ENCODE data around the gene TBC1D30.
A peak's percentile ranks its signal among the peaks of the same experiment; 100 is the strongest.

TBC1D30 gene

DNA sequence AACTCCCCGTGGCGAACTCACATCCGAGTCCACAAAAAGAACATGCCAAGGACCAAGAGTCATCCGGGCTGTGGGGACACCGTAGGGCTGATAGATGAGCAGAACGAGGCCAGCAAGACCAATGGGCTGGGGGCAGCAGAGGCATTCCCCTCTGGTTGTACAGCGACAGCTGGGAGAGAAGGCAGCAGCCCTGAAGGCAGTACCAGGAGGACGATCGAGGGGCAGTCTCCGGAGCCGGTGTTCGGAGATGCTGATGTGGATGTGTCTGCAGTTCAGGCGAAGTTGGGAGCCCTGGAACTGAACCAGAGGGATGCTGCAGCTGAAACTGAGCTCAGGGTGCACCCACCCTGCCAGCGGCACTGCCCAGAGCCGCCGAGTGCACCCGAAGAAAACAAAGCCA lies 50.7 kb downstream of the TBC1D30 start:
- no peak for DNase-seq

DNA sequence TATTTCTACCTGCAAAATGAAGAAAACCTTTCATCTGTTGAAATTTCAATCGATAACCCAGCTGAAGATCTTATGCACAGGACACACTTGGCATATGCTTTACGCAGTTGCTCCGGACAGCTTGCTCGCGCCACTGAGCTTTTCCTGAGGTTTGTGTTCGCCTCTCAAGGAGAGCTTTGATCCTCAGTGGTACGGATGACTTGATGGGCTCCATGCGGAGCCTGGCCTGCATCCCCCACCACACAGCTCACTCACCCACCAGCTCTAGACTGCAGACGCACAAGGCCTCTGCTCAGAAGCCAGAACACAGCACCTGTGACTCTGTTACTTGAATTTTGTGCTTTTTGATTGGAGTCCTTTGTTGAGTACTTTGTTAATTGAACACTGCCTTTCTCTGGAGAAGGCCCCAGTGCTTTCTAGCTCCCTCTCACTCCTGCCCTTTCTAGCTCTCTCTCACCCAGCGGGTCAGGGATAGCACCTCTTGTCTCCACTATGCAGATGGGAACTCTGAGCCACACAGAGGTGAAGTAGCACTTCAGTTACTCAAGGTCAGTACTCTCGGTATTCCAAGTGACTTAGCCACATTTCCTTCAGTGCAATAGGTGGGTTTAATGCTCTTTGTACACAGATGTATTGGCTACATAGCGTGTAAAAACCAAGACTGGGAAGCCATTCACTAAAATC lies 52.1 kb downstream of the TBC1D30 start:
- no peak for DNase-seq

DNA sequence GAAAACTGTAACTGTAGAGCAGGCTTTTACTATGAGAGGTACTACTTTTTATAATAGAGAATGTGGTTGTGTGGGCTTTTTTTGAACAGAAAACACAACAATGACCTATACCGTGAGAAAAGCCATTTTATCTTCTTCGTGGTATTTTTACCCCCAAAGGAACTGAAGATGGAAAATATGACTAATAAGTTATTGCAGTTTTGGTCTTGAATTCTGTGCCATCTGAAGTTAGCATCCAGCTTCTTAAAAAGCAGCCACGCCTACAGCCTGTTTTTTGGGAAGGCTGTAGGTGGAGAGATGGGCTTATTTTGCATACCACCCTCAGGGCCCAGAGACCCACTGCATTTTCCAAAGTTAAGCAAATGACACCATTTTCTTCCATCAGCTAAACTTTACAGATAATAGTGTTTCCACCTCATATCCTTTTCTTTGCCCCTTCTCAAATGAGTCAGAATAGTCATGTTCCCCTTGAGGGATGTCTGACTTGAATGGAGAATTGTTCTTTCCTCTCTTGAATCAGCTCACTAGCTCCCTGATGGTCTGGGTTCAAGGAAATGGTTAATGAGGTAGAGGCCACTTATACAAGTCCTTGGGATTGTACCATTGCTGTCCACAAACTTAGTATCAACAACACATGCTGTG lies 53.0 kb downstream of the TBC1D30 start:
- DNase-seq = no peak

DNA sequence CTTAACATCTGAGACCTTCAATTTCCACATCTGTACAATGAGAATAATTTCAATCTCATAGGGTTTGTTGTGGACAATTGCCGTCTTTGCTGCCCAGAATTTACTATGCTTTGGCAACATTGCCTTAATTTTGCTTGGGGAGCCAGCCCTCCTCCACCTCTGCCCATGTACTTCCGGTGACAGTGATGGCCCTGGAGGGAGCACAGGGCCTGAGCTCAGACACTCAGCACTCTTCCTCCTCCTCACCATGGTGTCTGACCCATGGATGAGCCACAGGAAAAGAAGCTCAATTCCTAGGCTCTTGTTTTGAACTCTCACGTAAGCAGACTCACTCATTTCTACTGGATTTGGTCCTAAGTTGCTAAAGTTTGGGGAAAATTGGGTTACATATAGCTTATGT lies 58.2 kb downstream of the TBC1D30 start:
- no peak for DNase-seq

DNA sequence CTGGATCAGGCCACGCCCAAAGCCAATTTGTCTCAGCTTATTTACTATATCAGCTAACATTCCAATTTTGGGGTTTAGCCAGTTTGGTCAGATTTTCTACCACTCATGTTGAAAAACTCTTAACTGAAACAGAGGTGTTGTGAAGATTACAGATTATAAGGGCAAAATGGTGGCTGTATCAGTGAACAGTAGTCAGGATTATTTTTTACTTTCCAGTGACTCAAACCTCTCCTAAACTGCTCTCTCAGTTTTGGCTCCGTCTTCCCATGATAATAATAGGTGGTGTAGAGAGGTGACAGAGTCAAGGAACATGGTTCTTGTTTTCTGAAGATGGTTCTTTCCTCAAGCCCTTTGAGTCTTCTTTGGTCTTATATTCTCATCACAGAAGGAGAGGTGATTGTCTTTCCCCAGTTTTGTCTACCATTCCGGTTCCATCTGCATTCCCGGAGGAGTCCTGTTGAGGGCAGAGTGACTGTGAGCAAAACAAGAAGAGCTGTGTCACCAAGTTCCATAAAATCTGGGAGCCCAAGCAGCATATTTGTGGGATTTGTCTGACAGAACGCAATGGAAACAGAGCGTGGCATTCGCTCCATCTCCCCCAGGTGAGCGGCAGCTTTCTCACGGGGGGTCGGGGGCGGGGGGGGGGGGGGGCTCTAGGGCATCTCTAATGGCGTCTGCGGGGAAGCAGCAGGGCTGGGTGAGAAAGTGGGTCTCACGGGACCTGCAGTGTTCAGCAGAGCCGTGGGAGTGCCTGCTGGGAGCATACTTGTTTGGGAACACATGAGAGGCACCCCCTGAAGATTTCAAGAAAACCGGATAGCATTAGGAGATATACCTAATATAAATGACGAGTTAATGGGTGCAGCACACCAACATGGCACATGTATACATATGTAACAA lies 59.1 kb downstream of the TBC1D30 start:
- DNase-seq = no peak

DNA sequence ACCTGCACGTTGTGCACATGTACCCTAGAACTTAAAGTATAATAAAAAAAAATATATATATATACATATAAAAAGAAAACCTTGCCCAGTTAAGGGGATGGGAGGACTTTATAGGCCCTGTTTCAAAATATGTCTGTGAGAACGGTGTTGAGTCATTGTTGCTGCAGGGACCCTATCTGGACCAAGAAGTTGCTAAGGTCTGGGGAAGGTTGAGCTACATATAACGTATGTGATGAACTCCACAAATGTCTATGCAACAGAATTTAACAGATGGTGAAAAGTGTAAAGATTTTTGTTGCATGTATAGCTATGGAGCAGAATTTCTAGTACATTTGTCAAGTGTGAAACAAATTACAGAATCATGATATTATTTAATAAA lies 59.7 kb downstream of the TBC1D30 start:
- no peak for DNase-seq

DNA sequence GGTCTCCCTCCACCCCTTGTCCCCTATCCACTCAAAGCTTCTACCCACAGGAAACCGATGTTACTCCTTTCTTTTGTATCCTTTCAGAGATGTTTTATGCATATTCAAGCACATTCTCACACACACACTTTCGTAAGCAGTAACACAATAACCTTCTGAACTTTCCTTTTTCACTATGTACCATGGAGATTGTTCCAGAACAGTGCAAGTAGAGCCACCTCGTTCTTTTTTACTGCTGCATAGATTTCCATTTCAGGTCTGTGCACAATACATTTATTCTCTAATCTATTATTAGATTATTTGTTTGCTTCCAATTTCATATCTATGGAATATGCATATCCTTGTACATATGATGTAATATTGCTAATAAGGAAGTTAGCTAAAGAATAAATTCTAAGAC lies 60.3 kb downstream of the TBC1D30 start:
- DNase-seq = no peak

DNA sequence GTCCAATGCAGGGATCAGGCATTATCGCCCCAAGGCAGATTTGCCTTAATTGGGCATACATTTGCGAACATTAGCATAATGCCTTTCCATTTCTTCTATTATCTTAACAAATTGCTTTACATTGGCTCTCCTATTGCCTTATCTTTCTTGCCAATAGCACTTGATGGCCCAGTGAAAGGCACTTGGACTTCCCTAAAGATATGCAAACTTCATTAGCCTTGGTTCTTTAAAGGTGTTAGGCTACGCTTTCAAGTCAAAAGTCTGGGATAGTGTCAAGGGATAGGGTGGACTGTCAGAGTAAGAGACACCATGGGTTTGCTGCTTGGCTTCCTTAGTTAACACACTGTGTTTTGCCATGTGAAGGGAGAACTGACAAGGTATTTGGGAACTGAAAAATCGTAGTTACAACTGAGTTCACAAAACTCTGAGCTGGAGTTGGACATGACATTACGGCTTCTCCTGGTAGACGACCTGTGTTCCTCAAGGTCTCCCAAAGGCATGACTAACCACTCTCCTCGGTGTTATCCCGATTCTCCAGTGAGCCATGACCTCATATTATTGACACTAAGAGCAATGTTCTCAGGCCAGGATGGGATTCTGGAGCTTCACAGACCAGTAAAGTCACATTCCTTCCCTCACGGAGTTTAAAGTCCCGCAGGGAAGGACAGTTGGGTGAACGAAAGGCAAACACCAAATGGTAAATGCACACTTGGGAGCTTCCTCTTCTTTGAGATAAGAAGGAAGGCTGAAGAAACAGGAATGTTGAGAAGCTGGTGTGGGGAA lies 65.2 kb downstream of the TBC1D30 start:
- no peak for DNase-seq

DNA sequence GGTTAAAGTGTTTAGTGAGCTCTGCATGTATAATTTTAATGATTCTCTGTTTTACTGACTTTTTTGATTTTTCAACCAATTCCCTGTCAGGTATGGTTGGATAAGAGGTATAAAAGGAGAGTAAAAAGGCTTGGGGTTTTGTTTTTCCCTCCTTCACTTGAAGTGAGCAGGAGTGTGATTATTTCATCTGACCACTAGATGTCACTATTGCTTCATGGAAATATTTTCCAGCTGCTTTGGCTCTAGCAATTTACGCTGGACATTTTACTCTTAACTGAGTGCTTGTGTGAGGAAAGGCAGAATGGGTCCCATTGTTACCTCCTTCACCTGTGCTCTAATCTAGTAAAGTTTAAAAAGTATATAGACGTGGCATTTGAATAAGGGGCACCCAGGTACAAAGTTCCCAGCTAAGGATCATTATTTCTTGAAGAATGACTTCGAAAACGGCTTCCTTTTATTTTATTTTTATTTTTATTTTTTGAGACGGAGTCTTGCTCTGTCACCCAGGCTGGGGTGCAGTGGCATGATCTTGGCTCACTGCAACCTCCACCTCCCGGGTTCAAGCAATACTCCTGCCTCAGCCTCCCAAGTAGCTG lies 66.5 kb downstream of the TBC1D30 start:
- DNase-seq = peak; percentile 31

DNA sequence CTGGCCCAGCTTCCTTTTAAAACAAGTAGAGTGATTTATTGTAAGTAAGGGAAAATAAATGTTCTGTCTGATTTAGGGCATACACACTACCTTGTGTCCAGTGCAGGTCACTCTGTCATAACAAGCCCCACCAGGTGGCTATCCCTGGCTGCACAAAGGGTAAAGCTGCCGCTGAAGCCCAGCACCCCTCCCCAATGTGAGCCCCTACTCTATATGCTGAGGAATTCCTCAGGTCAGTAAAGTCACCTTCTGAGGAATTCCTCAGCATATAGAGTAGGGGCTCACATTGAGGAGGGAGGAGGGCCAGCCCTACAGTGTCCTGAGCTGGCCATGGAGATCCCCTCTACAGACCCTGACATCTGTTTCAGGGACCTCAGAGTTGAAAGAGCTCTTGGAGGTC lies 67.2 kb downstream of the TBC1D30 start:
- DNase-seq = no peak

DNA sequence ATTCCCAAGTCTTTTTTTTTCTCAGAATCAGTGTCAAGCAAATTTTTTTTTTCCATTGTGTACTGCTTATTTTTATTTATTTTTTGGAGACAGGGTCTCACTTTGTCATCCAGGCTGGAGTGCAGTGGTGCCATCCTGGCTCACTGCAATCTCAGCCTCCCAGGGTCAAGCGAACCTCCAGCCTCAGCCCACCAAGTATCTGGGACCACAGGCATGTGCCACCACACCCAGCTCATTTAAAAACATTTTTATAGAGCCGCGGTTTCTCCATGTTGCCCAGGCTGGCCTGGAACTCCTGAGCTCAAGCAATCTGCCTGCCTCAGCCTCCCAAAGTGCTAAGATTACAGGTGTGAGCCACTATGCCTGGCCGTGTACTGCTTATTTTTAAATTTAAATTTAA lies 68.1 kb downstream of the TBC1D30 start:
- no peak for DNase-seq

DNA sequence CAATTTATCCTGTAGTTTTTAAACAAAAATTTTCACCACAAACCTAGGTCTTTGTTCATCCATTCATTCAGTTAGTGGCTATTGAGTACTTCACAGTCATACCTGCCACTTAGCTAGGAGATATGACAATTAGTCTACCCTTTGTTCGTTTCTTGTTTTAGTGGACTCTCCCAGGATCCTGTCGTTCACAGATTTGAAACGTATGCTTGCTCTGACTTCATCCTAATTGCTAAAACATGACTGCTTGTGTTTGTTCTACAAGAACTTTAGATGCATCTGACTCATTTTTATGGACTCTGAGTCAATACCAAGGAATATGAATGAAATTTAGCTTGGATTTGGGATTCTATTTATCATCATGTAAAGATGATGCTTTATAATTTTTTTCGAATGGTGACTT lies 69.5 kb downstream of the TBC1D30 start:
- no peak for DNase-seq

DNA sequence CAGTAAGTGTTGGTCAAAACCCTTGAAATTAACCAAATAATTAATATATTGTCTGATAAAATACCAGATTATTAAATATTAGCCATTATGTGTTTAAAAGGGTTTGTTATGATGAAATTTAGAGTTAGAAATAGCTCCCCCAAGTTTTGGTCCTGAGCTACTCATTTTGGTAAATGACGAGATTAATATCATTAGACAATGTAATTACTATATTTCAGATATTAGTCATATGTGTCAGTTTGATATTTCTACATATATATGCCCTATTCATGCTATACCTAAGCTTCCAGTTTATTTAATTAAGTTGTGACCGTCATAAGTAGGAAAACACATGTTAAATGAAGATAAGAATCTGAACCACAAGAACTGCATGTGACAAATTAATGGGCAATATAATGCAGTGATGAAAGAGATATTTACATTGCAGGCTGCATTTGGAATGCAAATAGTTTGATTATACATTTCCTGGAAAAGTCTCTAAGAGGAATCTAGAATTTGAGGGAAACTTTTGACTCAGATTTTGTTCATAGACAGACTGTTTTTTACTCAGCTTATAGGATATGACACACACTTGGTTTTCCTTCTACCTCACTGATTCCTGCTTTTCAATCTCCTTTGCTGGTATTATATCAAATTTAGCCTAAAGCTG lies 70.5 kb downstream of the TBC1D30 start:
- no peak for DNase-seq

DNA sequence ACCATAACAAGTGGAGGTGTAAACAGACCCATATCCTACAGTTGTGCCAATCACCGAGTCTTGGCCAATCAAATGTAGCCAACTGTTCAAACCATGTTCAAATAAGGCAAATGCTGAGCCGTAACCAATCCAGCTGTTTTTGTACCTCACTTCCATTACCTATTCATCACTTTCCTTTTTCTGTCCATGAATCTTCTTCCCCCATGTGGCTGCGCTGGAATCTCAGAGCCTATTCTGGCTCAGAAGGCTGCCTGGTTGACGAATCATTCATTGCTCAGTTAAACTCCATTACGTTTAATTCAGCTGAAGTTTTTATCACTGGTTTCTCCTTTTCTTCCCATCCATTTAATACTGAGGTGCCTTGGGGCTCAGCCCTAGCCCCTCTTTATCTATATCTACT lies 71.1 kb downstream of the TBC1D30 start:
- no peak for DNase-seq

DNA sequence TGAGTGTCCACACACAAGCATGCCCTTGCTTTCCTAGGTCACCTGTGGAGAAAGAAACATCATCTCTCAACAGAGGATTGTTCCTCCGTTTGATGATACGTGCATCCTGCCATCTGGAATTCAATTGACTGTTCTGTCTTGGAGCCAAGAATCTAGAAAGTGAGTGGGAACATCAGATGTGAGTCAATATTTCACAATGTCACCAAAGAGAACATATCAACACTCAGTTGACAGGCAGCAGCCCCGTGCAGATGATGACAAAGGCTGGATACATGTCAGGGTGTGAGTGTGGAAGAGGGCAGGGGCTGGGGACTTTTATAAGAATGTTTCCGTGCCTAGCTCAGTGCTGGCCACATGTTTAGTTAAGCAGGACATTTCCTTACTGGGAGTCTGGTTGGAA lies 76.1 kb downstream of the TBC1D30 start:
- DNase-seq = no peak

DNA sequence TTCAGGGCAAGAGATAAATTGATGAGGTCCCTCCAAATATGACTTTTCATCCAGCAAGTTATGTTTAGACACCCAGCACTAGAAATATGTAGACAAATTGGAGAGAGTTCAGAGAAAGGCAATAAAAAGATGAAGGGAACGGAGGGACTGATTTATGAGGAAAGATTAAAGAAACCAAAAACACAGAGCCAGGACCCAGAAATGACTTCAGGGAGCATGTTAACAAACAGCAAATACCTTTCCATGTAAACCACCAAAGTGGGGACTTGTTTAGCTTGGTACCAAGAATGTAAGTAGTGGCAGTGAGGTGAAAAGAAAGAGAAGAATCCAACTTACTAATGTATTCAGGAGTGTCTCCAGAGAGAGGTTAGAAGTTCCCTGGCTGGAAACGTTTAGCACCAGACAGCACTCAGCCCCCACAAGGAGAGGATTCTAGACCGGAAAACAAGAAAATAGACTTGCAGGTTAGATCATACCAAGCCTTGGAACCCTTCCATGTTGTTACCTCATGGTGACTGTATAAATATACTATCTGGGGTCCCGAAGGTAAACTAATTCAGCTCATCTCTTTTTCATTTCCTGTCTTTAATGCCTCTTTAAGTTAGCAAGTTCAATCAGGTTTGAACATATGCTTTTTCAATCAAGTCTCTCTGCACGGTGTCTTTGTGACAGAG lies 79.2 kb downstream of the TBC1D30 start:
- no peak for DNase-seq

DNA sequence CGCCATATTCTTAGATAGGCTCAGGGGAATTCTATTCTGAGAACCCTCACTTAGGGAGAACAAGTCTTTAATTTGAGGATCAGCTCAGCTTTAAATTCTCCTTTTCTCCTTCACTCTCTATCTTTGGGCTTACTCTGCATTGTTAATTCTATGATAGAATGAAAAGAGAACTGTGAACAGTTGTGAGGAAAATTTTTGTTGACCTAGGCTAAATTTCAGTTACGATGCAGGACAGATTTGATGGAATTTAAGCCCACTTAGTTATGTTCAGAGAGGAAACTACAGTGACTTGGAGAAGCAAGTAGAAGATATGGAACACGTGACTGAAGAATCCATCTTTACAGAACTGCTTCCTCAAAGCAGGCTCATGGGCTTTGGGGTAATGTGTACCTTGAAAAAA lies 82.7 kb downstream of the TBC1D30 start:
- no peak for DNase-seq

DNA sequence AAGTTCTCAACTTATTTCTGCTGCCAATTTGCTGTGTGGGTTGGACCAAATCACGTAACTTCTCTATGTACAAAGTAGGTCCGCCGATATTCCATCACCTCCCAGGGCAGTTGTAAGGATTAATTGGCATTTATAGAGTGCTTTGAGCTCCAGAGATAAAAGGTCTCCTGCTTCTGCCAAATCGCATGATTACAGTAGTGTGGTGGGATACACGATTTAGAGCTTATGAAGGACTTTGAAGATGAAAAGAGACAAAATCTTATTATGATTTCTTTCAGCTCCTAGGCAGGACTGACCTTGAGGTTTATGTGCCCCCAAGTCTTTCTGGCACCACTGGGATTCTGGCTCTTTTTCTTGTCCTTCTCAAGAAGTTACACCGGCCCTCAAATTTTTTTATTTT lies 84.7 kb downstream of the TBC1D30 start:
- no peak for DNase-seq

DNA sequence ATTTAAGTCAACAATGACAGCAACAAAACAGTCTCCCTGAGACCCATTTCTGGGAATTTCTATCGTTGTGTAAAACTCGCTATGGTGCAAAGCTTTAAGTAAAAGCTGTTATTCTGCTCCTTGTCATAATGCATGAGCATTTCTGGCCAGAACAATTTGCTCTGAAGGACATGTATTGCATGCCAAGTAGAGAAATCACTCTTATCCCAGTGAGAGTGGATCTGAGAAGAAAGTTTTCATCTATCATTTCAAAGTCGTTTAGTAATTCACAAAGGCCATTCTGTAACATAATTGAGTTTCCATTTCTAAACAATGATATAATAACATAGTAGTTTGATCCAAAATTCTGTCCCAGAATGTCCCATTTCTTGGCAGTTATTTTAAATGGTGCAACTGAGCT lies 86.6 kb downstream of the TBC1D30 start:
- DNase-seq = no peak

DNA sequence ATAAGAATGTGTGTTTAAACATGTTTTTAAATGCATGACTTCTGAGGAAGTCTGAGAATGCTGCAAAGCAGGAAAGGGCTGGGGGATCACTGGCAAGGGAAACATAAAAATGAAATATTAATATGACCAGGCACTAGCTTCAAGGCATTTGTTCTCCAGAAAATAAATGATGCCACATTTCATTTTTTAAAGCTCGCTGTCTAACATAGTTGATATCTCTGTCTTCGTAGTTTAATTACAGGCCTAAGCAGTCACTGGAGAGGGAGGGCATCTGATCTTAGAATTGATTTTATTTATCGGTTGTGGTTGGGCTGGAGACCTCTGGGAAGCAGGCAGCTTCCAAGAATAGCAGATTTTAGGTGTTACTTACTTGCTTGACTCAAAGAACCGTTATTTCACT lies 87.5 kb downstream of the TBC1D30 start:
- no peak for DNase-seq

DNA sequence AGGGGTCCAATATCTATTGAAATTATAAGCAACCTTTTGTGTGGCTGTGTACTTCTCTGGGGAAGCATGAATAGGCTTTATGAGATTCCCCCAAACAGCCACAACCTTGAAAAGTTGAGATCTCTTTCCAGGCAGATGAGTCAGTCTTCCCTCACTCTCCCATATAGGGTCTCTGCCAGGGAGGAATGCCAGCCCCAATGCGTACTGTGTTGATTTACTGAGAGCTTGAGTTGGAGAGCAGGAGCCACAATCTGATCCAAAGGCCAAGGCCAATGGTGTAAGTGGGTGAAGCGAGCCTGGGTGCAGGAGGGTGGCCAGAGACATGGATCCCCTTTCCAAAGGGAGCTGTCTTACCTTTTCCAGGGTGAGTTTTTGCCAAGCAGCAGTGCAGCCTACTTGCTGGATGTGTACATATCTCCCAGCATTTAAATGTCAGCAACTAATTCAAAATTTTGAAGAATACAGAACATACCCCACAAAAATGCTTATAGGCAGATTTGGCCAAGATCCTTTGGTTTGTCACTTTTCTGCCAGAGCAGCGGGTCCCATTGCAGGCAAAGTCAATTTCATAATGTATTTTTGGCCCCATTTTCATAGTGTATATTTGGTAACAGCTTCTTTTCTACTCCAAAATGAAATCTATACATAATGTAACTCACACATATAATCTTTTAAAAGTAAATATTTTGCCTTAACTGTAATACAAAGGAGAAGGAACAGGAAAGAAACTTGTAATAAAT lies 88.2 kb downstream of the TBC1D30 start:
- no peak for DNase-seq

Data from NCI-H1694 (cell line).